Fibroblast of pulmonary artery (primary cell): ENCODE measurements around the gene CEBPE.

Experiments used
- DNase-seq: peaks from one replicate; pipeline ENCODE4 v3.0.0-alpha.2; 2010; ENCODE audit warnings: low read depth
- H3K4me3 ChIP-seq: replicated peaks from 2 replicates; pipeline ENCODE4 v1.5.1; 2011; ENCODE audit warnings: low read depth, mild to moderate bottlenecking, control low read depth, low read length, moderate library complexity
- CTCF ChIP-seq: IDR thresholded peaks from 2 replicates; pipeline ENCODE4 v1.5.1; 2011; ENCODE audit warnings: mild to moderate bottlenecking, control low read depth, low read length, inconsistent platforms; ENCODE audit errors: missing control alignments

Gene CEBPE

GRCh38 chr14:23146351-23146910 lies 27.4 kb upstream of the CEBPE start:
- no peak for TF ChIP-seq CTCF
- H3K4me3 ChIP-seq: no peak overlapping the region
- no peak for DNase-seq

- no peak overlapping the region for H3K4me3 ChIP-seq
- no peak for TF ChIP-seq CTCF
- DNase-seq: peak; percentile 65
These were observed 26.8 kb upstream of the CEBPE start for GRCh38 chr14:23145794-23146350.

- no peak for TF ChIP-seq CTCF
- DNase-seq: no peak
These were observed 24.9 kb upstream of the CEBPE start for GRCh38 chr14:23143911-23144310.

GRCh38 chr14:23142826-23143225 lies 23.8 kb upstream of the CEBPE start:
- no peak for TF ChIP-seq CTCF
- H3K4me3 ChIP-seq: no peak overlapping the region
- no peak for DNase-seq

More at GRCh38 chr14:23143911-23144310, 24.9 kb upstream of the CEBPE start:
- H3K4me3 ChIP-seq: no peak overlapping the region

GRCh38 chr14:23141706-23142444 lies 22.8 kb upstream of the CEBPE start:
- TF ChIP-seq CTCF: no peak
- peak; percentile 78 for DNase-seq
- no peak overlapping the region for H3K4me3 ChIP-seq

GRCh38 chr14:23140371-23140770 lies 21.3 kb upstream of the CEBPE start:
- no peak for TF ChIP-seq CTCF
- no peak for DNase-seq

More at GRCh38 chr14:23140371-23140770, 21.3 kb upstream of the CEBPE start:
- no peak overlapping the region for H3K4me3 ChIP-seq
